Epithelial cell of esophagus (primary cell): Measurements from ENCODE around the gene AP4E1.
A peak's percentile ranks its signal among the peaks of the same experiment; 100 is the strongest.

ENCODE experiments used
- DNase-seq: peaks from one replicate; pipeline ENCODE4 v3.0.0; 2010; ENCODE audit warnings: low read depth
- H3K4me3 ChIP-seq: 2 replicates; pipeline ENCODE4 v1.5.1; 2011; ENCODE audit warnings: mild to moderate bottlenecking, low read length, control low read depth
- CTCF ChIP-seq: IDR thresholded peaks from 2 replicates; pipeline ENCODE4 v1.5.1; 2011; ENCODE audit warnings: low read depth, mild to moderate bottlenecking, low read length, control low read depth, inconsistent platforms; ENCODE audit not compliant: insufficient read depth; ENCODE audit errors: missing control alignments

The AP4E1 gene

GRCh38 chr15:50908209-50909009 lies at the start of gene AP4E1:
Gene AP4E1, plus strand, starts transcription at chr15:50908683. Its CDS starts 96 bp downstream, at chr15:50908779.
- H3K4me3 ChIP-seq = peak within 1 kb of the TSS; percentile 88
- peak; percentile 84 for TF ChIP-seq CTCF
- DNase-seq = peak; percentile 93

- no peak overlapping the region for H3K4me3 ChIP-seq
- no peak for TF ChIP-seq CTCF
- DNase-seq = no peak
Observed at GRCh38 chr15:50860824-50861223, 47.7 kb upstream of the AP4E1 start.

GRCh38 chr15:50862553-50862952 lies 45.9 kb upstream of the AP4E1 start:
- H3K4me3 ChIP-seq = no peak overlapping the region
- no peak for DNase-seq
- TF ChIP-seq CTCF = no peak

- no peak overlapping the region for H3K4me3 ChIP-seq
- no peak for TF ChIP-seq CTCF
- no peak for DNase-seq
Observed at GRCh38 chr15:50864873-50865272, 43.6 kb upstream of the AP4E1 start.

GRCh38 chr15:50865515-50866353 lies 42.7 kb upstream of the AP4E1 start:
- no peak overlapping the region for H3K4me3 ChIP-seq
- no peak for TF ChIP-seq CTCF
- no peak for DNase-seq

GRCh38 chr15:50871832-50872231 lies 36.7 kb upstream of the AP4E1 start:
- TF ChIP-seq CTCF = no peak
- DNase-seq = no peak
- H3K4me3 ChIP-seq = no peak overlapping the region
